Fibroblast of pulmonary artery (primary cell): ENCODE measurements around the gene DIAPH3.

ENCODE experiments used
- DNase-seq: peaks from one replicate; pipeline ENCODE4 v3.0.0-alpha.2; 2010; ENCODE audit warnings: low read depth
- H3K4me3 ChIP-seq: replicated peaks from 2 replicates; pipeline ENCODE4 v1.5.1; 2011; ENCODE audit warnings: low read depth, mild to moderate bottlenecking, control low read depth, low read length, moderate library complexity
- CTCF ChIP-seq: IDR thresholded peaks from 2 replicates; pipeline ENCODE4 v1.5.1; 2011; ENCODE audit warnings: mild to moderate bottlenecking, control low read depth, low read length, inconsistent platforms; ENCODE audit errors: missing control alignments

The DIAPH3 gene

GRCh38 chr13:60167121-60167520 is 3.4 kb upstream of the DIAPH3 start:
- no peak overlapping the region for H3K4me3 ChIP-seq
- DNase-seq: no peak
- TF ChIP-seq CTCF: no peak

GRCh38 chr13:60165391-60166099 is 1.8 kb upstream of the DIAPH3 start:
- peak; percentile 76 for DNase-seq
- peak overlapping the region; percentile 23 for H3K4me3 ChIP-seq
- TF ChIP-seq CTCF: no peak

GRCh38 chr13:60164234-60164889 is 634 bp upstream of the DIAPH3 start:
- TF ChIP-seq CTCF: no peak
- DNase-seq: peak; percentile 36
- peak overlapping the region; percentile 91 for H3K4me3 ChIP-seq

GRCh38 chr13:60162096-60162495 is 1.6 kb downstream of the DIAPH3 start:
- H3K4me3 ChIP-seq: no peak overlapping the region
- no peak for DNase-seq
- TF ChIP-seq CTCF: no peak

GRCh38 chr13:60158321-60158801 is 5.4 kb downstream of the DIAPH3 start:
- H3K4me3 ChIP-seq: no peak overlapping the region
- no peak for DNase-seq
- no peak for TF ChIP-seq CTCF

- no peak overlapping the region for H3K4me3 ChIP-seq
- peak; percentile 43 for DNase-seq
- TF ChIP-seq CTCF: peak; percentile 14
Observed at GRCh38 chr13:60155978-60156377, 7.8 kb downstream of the DIAPH3 start.

- no peak for TF ChIP-seq CTCF
- peak; percentile 28 for DNase-seq
- H3K4me3 ChIP-seq: no peak overlapping the region
Observed at GRCh38 chr13:60152904-60153303, 10.8 kb downstream of the DIAPH3 start.
